Upper lobe of left lung (tissue), 6 donors: ENCODE measurements around the gene MAST4. TPM values are rescaled to one million over a fixed set of nuclear protein-coding genes. Genes with fewer than 3 reads are reported as not detected.
A peak's percentile ranks its signal among the peaks of the same experiment; 100 is the strongest.

Experiments used
- ATAC-seq, 2 donors: fragments of 200-7000 bp; cut with Tn5 transposase; one replicate each; pipeline ENCODE4 v1.9.1; 2022; ENCODE audit warnings: mild to moderate bottlenecking in 2 of 2, moderate library complexity in 2 of 2; ENCODE audit not compliant: low FRiP score in 2 of 2
- DNase-seq, 2 donors: peaks; one replicate each; pipeline ENCODE4 v3.0.0-alpha.2; 2019 to 2020
- H3K27ac ChIP-seq, 4 donors: fragments of 200-600 bp; sonication (generic); one replicate each; pipeline ENCODE4 v1.5.1; 2016 to 2019
- H3K27me3 ChIP-seq, 4 donors: fragments of 200-600 bp; sonication (generic); one replicate each; pipeline ENCODE4 v1.5.1; 2017 to 2019
- H3K36me3 ChIP-seq, 4 donors: fragments of 200-600 bp; sonication (generic); one replicate each; pipeline ENCODE4 v1.5.1; 2016 to 2019
- H3K4me1 ChIP-seq, 4 donors: fragments of 200-600 bp; sonication (generic); one replicate each; pipeline ENCODE4 v1.5.1; 2018 to 2019
- H3K4me3 ChIP-seq, 4 donors: fragments of 200-600 bp; sonication (generic); one replicate each; pipeline ENCODE4 v1.5.1; 2017 to 2019; ENCODE audit warnings: mild to moderate bottlenecking in 2 of 4, moderate library complexity in 1 of 4
- H3K9me3 ChIP-seq, 4 donors: fragments of 200-600 bp; sonication (generic); one replicate each; pipeline ENCODE4 v1.5.1; 2018 to 2019
- EP300 ChIP-seq, 4 donors: sonication (generic); formaldehyde crosslinking; IDR thresholded peaks; one replicate each; pipeline ENCODE4 v1.5.1; 2017; ENCODE audit warnings: antibody characterized with exemption in 4 of 4, control low read depth in 2 of 4
- POLR2A ChIP-seq, 4 donors: fragments of 450-650 bp; IDR thresholded peaks; one replicate each; pipeline ENCODE4 v1.5.1; 2016 to 2017; ENCODE audit warnings: antibody characterized with exemption in 4 of 4, mild to moderate bottlenecking in 2 of 4
- POLR2AphosphoS5 ChIP-seq, 2 donors: sonication (generic); formaldehyde crosslinking; IDR thresholded peaks; one replicate each; pipeline ENCODE4 v1.5.1; 2017; ENCODE audit warnings: antibody characterized with exemption in 2 of 2
- WGBS, 2 donors: methylation state at CpG; one replicate each; pipeline ENCODE4 v1.1.5; 2017 to 2018; 5-methylcytosine and 5-hydroxymethylcytosine counted together
- total RNA-seq, 6 donors: library from RNA; depleted of rRNA in 4 of 6; stranded (reverse); fragments of >200 nt in 4 of 6; gene quantifications; one replicate each; pipeline versions ENCODE4 v1.1.0 to v1.2.1, GENCODE V29; 2016 to 2021
- TF ChIP-seq, protein P1 (sequence below), 6 experiments: fragments of 450-650 bp in 4 of 6; fragments of 200-600 bp in 2 of 6; sonication (generic) in 2 of 6; IDR thresholded peaks; one replicate each; pipeline ENCODE4 v1.5.1; 2016 to 2019; ENCODE audit warnings: antibody characterized with exemption in 6 of 6
- donor health status: DM: no; HTN: no; CAD: no; lungs with moderate emphysema.
- donor health status: DM: no; HTN: yes; CAD: no; lungs with severe emphysema.

Gene MAST4
- total RNA-seq, 6 donors from 2014 or later: 44.8 to 229 (median 66.4) TPM

DNA sequence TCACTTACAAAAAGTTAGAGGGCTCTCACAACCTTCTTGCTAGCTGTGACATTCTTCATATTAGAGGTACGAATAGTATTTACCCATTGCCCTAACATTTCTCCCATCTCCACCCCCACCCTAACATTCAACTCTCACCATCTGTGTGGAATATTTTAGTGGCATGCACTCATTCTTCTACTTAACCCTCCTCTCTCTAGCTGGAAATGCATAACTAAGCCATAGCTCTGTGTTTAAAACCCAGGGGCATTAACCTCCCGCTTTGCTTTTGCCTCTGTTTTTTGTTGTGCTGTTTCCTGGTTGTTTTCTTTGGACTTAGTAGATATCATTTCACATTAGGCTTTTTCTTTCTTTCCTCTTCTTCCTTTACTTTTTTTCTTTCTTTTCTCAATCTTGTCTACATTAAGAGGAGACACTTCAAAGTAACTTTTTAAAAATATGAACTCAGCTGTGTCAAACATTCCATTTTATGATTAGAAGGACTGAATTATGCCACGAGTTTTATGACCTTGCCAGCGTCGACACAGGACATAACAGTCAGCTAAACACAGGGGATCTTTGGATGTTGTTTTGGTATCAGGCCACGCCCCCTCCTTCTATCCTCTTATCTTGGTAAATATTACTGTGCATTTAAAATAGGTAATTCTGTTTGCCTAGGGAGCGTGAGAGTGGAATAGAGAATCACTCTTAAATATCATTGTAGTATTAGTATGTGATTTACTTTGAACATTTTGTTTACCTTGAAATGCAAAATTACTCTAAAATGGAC is 364.4 kb downstream of the MAST4 start:
- peaks cover 9 to 18% (median 14%) of the 10 kb centered on the region in 4 donors for H3K4me1 ChIP-seq
- 50 to 58% methylated on average over 7 of the region's 7 CpGs for WGBS, 2 donors
- TF ChIP-seq, protein P1, sequence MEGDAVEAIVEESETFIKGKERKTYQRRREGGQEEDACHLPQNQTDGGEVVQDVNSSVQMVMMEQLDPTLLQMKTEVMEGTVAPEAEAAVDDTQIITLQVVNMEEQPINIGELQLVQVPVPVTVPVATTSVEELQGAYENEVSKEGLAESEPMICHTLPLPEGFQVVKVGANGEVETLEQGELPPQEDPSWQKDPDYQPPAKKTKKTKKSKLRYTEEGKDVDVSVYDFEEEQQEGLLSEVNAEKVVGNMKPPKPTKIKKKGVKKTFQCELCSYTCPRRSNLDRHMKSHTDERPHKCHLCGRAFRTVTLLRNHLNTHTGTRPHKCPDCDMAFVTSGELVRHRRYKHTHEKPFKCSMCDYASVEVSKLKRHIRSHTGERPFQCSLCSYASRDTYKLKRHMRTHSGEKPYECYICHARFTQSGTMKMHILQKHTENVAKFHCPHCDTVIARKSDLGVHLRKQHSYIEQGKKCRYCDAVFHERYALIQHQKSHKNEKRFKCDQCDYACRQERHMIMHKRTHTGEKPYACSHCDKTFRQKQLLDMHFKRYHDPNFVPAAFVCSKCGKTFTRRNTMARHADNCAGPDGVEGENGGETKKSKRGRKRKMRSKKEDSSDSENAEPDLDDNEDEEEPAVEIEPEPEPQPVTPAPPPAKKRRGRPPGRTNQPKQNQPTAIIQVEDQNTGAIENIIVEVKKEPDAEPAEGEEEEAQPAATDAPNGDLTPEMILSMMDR (IDR thresholded peaks at IDR 0.05): no peak
- TF ChIP-seq POLR2AphosphoS5 (IDR thresholded peaks at IDR 0.05): no peak
- no peak for TF ChIP-seq POLR2A (IDR thresholded peaks at IDR 0.05)
- TF ChIP-seq EP300 (IDR thresholded peaks at IDR 0.05): no peak
- no peaks in the 10 kb centered on the region for H3K9me3 ChIP-seq
- no peaks in the 10 kb centered on the region for H3K36me3 ChIP-seq
- DNase-seq: no peak
- peak overlapping the region in 1 of 4 donors; percentile 6 for H3K27ac ChIP-seq
- no peaks in the 10 kb centered on the region for H3K27me3 ChIP-seq
- no peak for ATAC-seq
- peak overlapping the region in 2 of 4 donors; percentile 37 to 39 for H3K4me3 ChIP-seq

DNA sequence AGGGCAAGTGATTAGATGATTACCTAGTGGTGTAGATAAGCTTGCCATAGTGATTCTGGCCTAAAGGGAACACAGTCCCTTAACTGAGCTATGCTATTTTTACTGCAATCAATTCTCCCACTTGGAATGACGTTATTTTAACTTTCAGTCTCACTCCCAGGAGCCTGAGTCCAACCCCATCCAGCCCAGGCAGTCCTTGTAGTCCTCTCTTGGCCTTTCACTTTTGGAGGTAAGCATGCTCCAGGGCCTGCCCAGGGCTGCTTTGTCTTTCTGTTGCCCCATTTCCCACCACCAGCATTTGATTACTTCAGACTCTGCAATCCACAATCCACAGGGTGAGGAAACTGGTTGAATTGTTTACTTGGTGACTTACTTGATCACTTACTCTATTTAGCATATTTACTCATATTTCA is 367.4 kb downstream of the MAST4 start:
- ATAC-seq: no peak
- TF ChIP-seq POLR2AphosphoS5 (IDR thresholded peaks at IDR 0.05): no peak
- TF ChIP-seq POLR2A (IDR thresholded peaks at IDR 0.05): no peak
- no peak for TF ChIP-seq EP300 (IDR thresholded peaks at IDR 0.05)
- TF ChIP-seq, protein P1 (IDR thresholded peaks at IDR 0.05): no peak
- H3K36me3 ChIP-seq: no peaks in the 10 kb centered on the region
- peaks cover 9 to 18% (median 11%) of the 10 kb centered on the region in 4 donors for H3K4me1 ChIP-seq
- WGBS, 2 donors: 52 to 55% methylated on average over 1 of the region's 1 CpG
- H3K9me3 ChIP-seq: no peaks in the 10 kb centered on the region
- no peaks in the 10 kb centered on the region for H3K27me3 ChIP-seq
- DNase-seq: peak in 1 of 2 donors; percentile 33
- H3K4me3 ChIP-seq: no peak overlapping the region
- H3K27ac ChIP-seq: no peak overlapping the region

DNA sequence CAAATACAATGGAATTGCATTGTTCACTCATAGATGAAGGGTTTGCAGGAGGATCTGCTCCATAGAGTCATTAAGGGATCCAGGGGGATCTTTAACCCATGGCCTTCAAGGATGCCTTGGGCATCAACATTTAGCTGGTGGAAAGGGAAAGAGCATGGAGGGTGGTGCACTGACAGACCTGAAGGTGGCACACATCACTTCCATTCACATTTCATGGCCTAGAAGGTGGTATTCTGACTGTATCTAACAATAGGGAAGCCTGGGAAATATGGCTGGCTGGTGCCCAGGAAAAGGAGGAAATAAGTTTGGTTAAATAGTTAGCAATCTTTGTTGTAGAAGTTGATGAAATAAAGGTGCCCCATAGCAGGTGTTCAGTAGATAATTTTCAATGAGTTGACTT is 370.2 kb downstream of the MAST4 start:
- H3K27me3 ChIP-seq: no peaks in the 10 kb centered on the region
- ATAC-seq (no peak), DNase-seq (no peak)
- TF ChIP-seq, protein P1 (IDR thresholded peaks at IDR 0.05): no peak
- TF ChIP-seq POLR2A (IDR thresholded peaks at IDR 0.05) (no peak), POLR2AphosphoS5 (IDR thresholded peaks at IDR 0.05) (no peak), EP300 (IDR thresholded peaks at IDR 0.05) (no peak)
- no peak overlapping the region for H3K4me3 ChIP-seq
- no peak overlapping the region for H3K27ac ChIP-seq
- H3K36me3 ChIP-seq: no peaks in the 10 kb centered on the region
- peaks cover 0 to 4% (median 0%) of the 10 kb centered on the region in 4 donors for H3K4me1 ChIP-seq
- no peaks in the 10 kb centered on the region for H3K9me3 ChIP-seq

DNA sequence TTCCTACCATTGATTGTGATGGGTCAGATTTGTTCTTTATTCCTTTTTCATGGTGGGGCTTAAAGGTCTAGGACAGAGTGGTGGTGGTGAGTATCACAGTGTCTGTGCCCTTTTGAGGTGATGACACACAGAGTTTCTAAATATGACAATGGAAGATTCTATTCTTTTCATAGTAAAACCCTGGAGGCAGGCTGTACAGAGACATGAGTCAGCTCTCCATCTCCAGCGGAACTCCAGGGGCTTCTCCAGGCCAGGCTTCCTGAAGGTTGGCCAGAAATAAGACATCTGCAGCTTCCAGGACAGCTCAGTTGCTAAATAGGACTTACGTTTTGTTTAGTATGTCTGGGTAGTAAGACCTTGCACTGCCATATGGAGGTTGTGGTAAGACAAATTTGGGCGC is 370.9 kb downstream of the MAST4 start:
- 91 to 95% methylated on average over 3 of the region's 3 CpGs for whole genome bisulfite sequencing, 2 donors
- H3K27ac ChIP-seq: no peak overlapping the region

More for the DNA sequence above, 370.9 kb downstream of the MAST4 start:
- no peaks in the 10 kb centered on the region for H3K27me3 ChIP-seq
- H3K4me1 ChIP-seq: peaks cover 0 to 4% (median 0%) of the 10 kb centered on the region in 4 donors
- DNase-seq: no peak
- peak in 1 of 2 donors; percentile 57 for ATAC-seq
- H3K4me3 ChIP-seq: no peak overlapping the region
- no peaks in the 10 kb centered on the region for H3K9me3 ChIP-seq
- H3K36me3 ChIP-seq: no peaks in the 10 kb centered on the region
- TF ChIP-seq, protein P1 (IDR thresholded peaks at IDR 0.05): no peak
- TF ChIP-seq POLR2A (IDR thresholded peaks at IDR 0.05) (no peak), EP300 (IDR thresholded peaks at IDR 0.05) (no peak), POLR2AphosphoS5 (IDR thresholded peaks at IDR 0.05) (no peak)
